Chondrocyte (in vitro differentiated cells): ENCODE results near the gene ANKUB1. TPM values are rescaled to one million over a fixed set of nuclear protein-coding genes. Genes with fewer than 3 reads are reported as not detected.

Experiments used
- DNase-seq: peaks from one replicate; pipeline ENCODE4 v3.0.0; 2021; ENCODE audit warnings: mixed read lengths, low spot score
- H3K27ac Mint-ChIP-seq: one replicate; pipeline ENCODE4 v1.8.0; 2021; ENCODE audit warnings: mild to moderate bottlenecking, moderate library complexity, mixed read lengths; ENCODE audit not compliant: unreplicated experiment
- H3K27me3 Mint-ChIP-seq: 2 replicates; pipeline ENCODE4 v1.8.0; 2021; ENCODE audit warnings: low read depth, mixed read lengths
- H3K36me3 Mint-ChIP-seq: 2 replicates; pipeline ENCODE4 v1.8.0; 2021; ENCODE audit warnings: low read depth, mixed read lengths
- H3K4me1 Mint-ChIP-seq: 2 replicates; pipeline ENCODE4 v1.8.0; 2021; ENCODE audit warnings: low read depth, mild to moderate bottlenecking, mixed read lengths
- H3K4me3 Mint-ChIP-seq: one replicate; pipeline ENCODE4 v1.8.0; 2021; ENCODE audit warnings: mild to moderate bottlenecking, moderate library complexity, mixed read lengths; ENCODE audit not compliant: unreplicated experiment
- H3K9me3 Mint-ChIP-seq: 2 replicates; pipeline ENCODE4 v1.8.0; 2021; ENCODE audit warnings: low read depth, mixed read lengths
- CTCF ChIP-seq: fragments of 200-600 bp; sonication (generic); IDR thresholded peaks from 2 replicates; pipeline ENCODE4 v1.5.0; 2021; ENCODE audit warnings: antibody characterized with exemption, mild to moderate bottlenecking, moderate library complexity
- total RNA-seq: library from RNA; stranded (reverse); gene quantifications from 3 replicates; pipeline ENCODE4 v1.2.1, GENCODE V29; 2021

The ANKUB1 gene
- total RNA-seq, 1 donor from 2014 or later = not detected

- no peak overlapping the region for H3K27ac Mint-ChIP-seq
- H3K4me1 Mint-ChIP-seq = no peaks in the 10 kb centered on the region
- no peaks in the 10 kb centered on the region for H3K9me3 Mint-ChIP-seq
- H3K27me3 Mint-ChIP-seq = no peaks in the 10 kb centered on the region
- no peak overlapping the region for H3K4me3 Mint-ChIP-seq
- TF ChIP-seq CTCF = no peak
- H3K36me3 Mint-ChIP-seq = no peaks in the 10 kb centered on the region
- no peak for DNase-seq
Observed at GRCh38 chr3:149796026-149796425, 3.7 kb upstream of the ANKUB1 start.

- peaks cover 11% of the 10 kb centered on the region for H3K4me1 Mint-ChIP-seq
- H3K36me3 Mint-ChIP-seq = no peaks in the 10 kb centered on the region
- H3K9me3 Mint-ChIP-seq = no peaks in the 10 kb centered on the region
- H3K4me3 Mint-ChIP-seq = no peak overlapping the region
- no peaks in the 10 kb centered on the region for H3K27me3 Mint-ChIP-seq
- H3K27ac Mint-ChIP-seq = no peak overlapping the region
- no peak for DNase-seq
- TF ChIP-seq CTCF = no peak
Observed at GRCh38 chr3:149790698-149791097, 1.7 kb downstream of the ANKUB1 start.

- Mint-ChIP-seq H3K27me3 (no peaks in the 10 kb centered on the region), H3K9me3 (no peaks in the 10 kb centered on the region), H3K27ac (no peak overlapping the region), H3K4me1 (peaks cover 11% of the 10 kb centered on the region), H3K4me3 (no peak overlapping the region), H3K36me3 (no peaks in the 10 kb centered on the region)
- no peak for DNase-seq
- no peak for TF ChIP-seq CTCF
Observed at GRCh38 chr3:149790268-149790667, 2.1 kb downstream of the ANKUB1 start.

- H3K4me1 Mint-ChIP-seq = peaks cover 17% of the 10 kb centered on the region
- H3K4me3 Mint-ChIP-seq = no peak overlapping the region
- no peaks in the 10 kb centered on the region for H3K36me3 Mint-ChIP-seq
- H3K27ac Mint-ChIP-seq = peak overlapping the region; percentile 5
- DNase-seq = no peak
- H3K9me3 Mint-ChIP-seq = no peaks in the 10 kb centered on the region
- H3K27me3 Mint-ChIP-seq = no peaks in the 10 kb centered on the region
- TF ChIP-seq CTCF = no peak
Observed at GRCh38 chr3:149784064-149784704, 8.2 kb downstream of the ANKUB1 start.

GRCh38 chr3:149783576-149783975, 8.8 kb downstream of the ANKUB1 start:
- no peak overlapping the region for H3K4me3 Mint-ChIP-seq
- H3K4me1 Mint-ChIP-seq = peaks cover 17% of the 10 kb centered on the region
- H3K36me3 Mint-ChIP-seq = no peaks in the 10 kb centered on the region
- no peaks in the 10 kb centered on the region for H3K27me3 Mint-ChIP-seq
- DNase-seq = no peak
- H3K9me3 Mint-ChIP-seq = no peaks in the 10 kb centered on the region
- no peak for TF ChIP-seq CTCF
- H3K27ac Mint-ChIP-seq = peak overlapping the region; percentile 5
